IgD-negative memory B cell (primary cell): ENCODE data around the gene SLC12A4. TPM values are rescaled to one million over a fixed set of nuclear protein-coding genes. Genes with fewer than 3 reads are reported as not detected.
"Not testable (repeated sequence)": the region's sequence is repeated elsewhere in the genome, so short reads cannot be mapped to it uniquely, and the experiment has no call there.

Experiments used
- H3K27ac Mint-ChIP-seq, 3 donors: one replicate each; pipeline ENCODE4 v1.8.0; 2020 to 2022; ENCODE audit warnings: mild to moderate bottlenecking in 3 of 3, mixed read lengths in 3 of 3, moderate library complexity in 1 of 3
- H3K27me3 Mint-ChIP-seq: one replicate; pipeline ENCODE4 v1.8.0; 2021; ENCODE audit warnings: mixed read lengths
- H3K36me3 Mint-ChIP-seq: one replicate; pipeline ENCODE4 v1.8.0; 2020; ENCODE audit warnings: mild to moderate bottlenecking, mixed read lengths
- H3K4me1 Mint-ChIP-seq, 3 donors: one replicate each; pipeline ENCODE4 v1.8.0; 2020 to 2022; ENCODE audit warnings: mixed read lengths in 3 of 3, mild to moderate bottlenecking in 1 of 3
- H3K4me3 Mint-ChIP-seq, 4 donors: one replicate each; pipeline ENCODE4 v1.8.0; 2020 to 2022; ENCODE audit warnings: mild to moderate bottlenecking in 4 of 4, mixed read lengths in 4 of 4, moderate library complexity in 3 of 4
- H3K9me3 Mint-ChIP-seq, 3 donors: one replicate each; pipeline ENCODE4 v1.8.0; 2020 to 2021; ENCODE audit warnings: mixed read lengths in 3 of 3, mild to moderate bottlenecking in 1 of 3
- polyA plus RNA-seq: library from polyadenylated mRNA; unstranded; fragments of 300-500 nt; fragmentation: Illumina TruSeq; gene quantifications from one replicate; pipeline ENCODE4 v1.2.3, GENCODE V29; 2021

The SLC12A4 gene
- polyA plus RNA-seq, 1 donor from 2014 or later = 3.9 TPM

- H3K4me1 Mint-ChIP-seq = peaks cover 25 to 34% (median 30%) of the 10 kb centered on the region in 3 donors
- H3K36me3 Mint-ChIP-seq = not testable (repeated sequence)
Observed at GRCh38 chr16:67994040-67994408, 25.6 kb upstream of the SLC12A4 start.

GRCh38 chr16:67993207-67994039 lies 25.0 kb upstream of the SLC12A4 start:
- H3K4me1 Mint-ChIP-seq = peaks cover 25 to 30% (median 27%) of the 10 kb centered on the region in 3 donors
- H3K27ac Mint-ChIP-seq = peak overlapping the region; percentile 96 to 98 (median 97)
- peak overlapping the region; percentile 71 to 91 (median 86) for H3K4me3 Mint-ChIP-seq
- no peaks in the 10 kb centered on the region for H3K27me3 Mint-ChIP-seq
- H3K9me3 Mint-ChIP-seq = no peaks in the 10 kb centered on the region
- H3K36me3 Mint-ChIP-seq = no peaks in the 10 kb centered on the region

More at GRCh38 chr16:67994040-67994408, 25.6 kb upstream of the SLC12A4 start:
- not testable (repeated sequence) for H3K9me3 Mint-ChIP-seq, H3K27me3 Mint-ChIP-seq
- Mint-ChIP-seq H3K4me3 (peak overlapping the region; percentile 71 to 91 (median 86)), H3K27ac (peak overlapping the region; percentile 96 to 98 (median 97))

GRCh38 chr16:67992661-67993206 lies 24.3 kb upstream of the SLC12A4 start:
- peak overlapping the region; percentile 96 to 98 (median 97) for H3K27ac Mint-ChIP-seq
- no peaks in the 10 kb centered on the region for H3K36me3 Mint-ChIP-seq
- H3K4me1 Mint-ChIP-seq = peaks cover 25 to 32% (median 28%) of the 10 kb centered on the region in 3 donors
- peak overlapping the region; percentile 70 to 85 (median 72) for H3K4me3 Mint-ChIP-seq
- no peaks in the 10 kb centered on the region for H3K9me3 Mint-ChIP-seq
- H3K27me3 Mint-ChIP-seq = no peaks in the 10 kb centered on the region

- no peaks in the 10 kb centered on the region for H3K36me3 Mint-ChIP-seq
- H3K27ac Mint-ChIP-seq = peak overlapping the region; percentile 3 to 44 (median 37)
- peak overlapping the region in 1 of 4 donors; percentile 25 for H3K4me3 Mint-ChIP-seq
- peaks cover 18 to 32% (median 22%) of the 10 kb centered on the region in 3 donors for H3K4me1 Mint-ChIP-seq
- no peaks in the 10 kb centered on the region for H3K27me3 Mint-ChIP-seq
- no peaks in the 10 kb centered on the region for H3K9me3 Mint-ChIP-seq
Observed at GRCh38 chr16:67990018-67990386, 21.6 kb upstream of the SLC12A4 start.

- H3K27me3 Mint-ChIP-seq = no peaks in the 10 kb centered on the region
- no peaks in the 10 kb centered on the region for H3K36me3 Mint-ChIP-seq
- H3K27ac Mint-ChIP-seq = peak overlapping the region; percentile 37 to 87 (median 44)
- no peaks in the 10 kb centered on the region for H3K9me3 Mint-ChIP-seq
- peaks cover 20 to 36% (median 24%) of the 10 kb centered on the region in 3 donors for H3K4me1 Mint-ChIP-seq
- peak overlapping the region in 1 of 4 donors; percentile 25 for H3K4me3 Mint-ChIP-seq
Observed at GRCh38 chr16:67989322-67990017, 21.0 kb upstream of the SLC12A4 start.

- no peaks in the 10 kb centered on the region for H3K36me3 Mint-ChIP-seq
- H3K27me3 Mint-ChIP-seq = no peaks in the 10 kb centered on the region
- H3K4me1 Mint-ChIP-seq = peaks cover 19 to 32% (median 23%) of the 10 kb centered on the region in 3 donors
- peak overlapping the region in 2 of 3 donors; percentile 26 to 76 for H3K27ac Mint-ChIP-seq
- no peaks in the 10 kb centered on the region for H3K9me3 Mint-ChIP-seq
- peak overlapping the region in 3 of 4 donors; percentile 6 to 81 (median 15) for H3K4me3 Mint-ChIP-seq
Observed at GRCh38 chr16:67988675-67989074, 20.2 kb upstream of the SLC12A4 start.

GRCh38 chr16:67987460-67988160 lies 19.2 kb upstream of the SLC12A4 start:
- H3K27me3 Mint-ChIP-seq = no peaks in the 10 kb centered on the region
- H3K9me3 Mint-ChIP-seq = no peaks in the 10 kb centered on the region
- peaks cover 23 to 34% (median 26%) of the 10 kb centered on the region in 3 donors for H3K4me1 Mint-ChIP-seq
- H3K27ac Mint-ChIP-seq = peak overlapping the region; percentile 34 to 74 (median 60)
- H3K36me3 Mint-ChIP-seq = no peaks in the 10 kb centered on the region
- no peak overlapping the region for H3K4me3 Mint-ChIP-seq

GRCh38 chr16:67986949-67987348 lies 18.5 kb upstream of the SLC12A4 start:
- H3K9me3 Mint-ChIP-seq = no peaks in the 10 kb centered on the region
- peaks cover 21 to 34% (median 23%) of the 10 kb centered on the region in 3 donors for H3K4me1 Mint-ChIP-seq
- H3K36me3 Mint-ChIP-seq = no peaks in the 10 kb centered on the region
- H3K27ac Mint-ChIP-seq = peak overlapping the region in 1 of 3 donors; percentile 34
- no peaks in the 10 kb centered on the region for H3K27me3 Mint-ChIP-seq
- H3K4me3 Mint-ChIP-seq = no peak overlapping the region

GRCh38 chr16:67982011-67982696 lies 13.7 kb upstream of the SLC12A4 start:
- no peaks in the 10 kb centered on the region for H3K9me3 Mint-ChIP-seq
- H3K27ac Mint-ChIP-seq = peak overlapping the region in 1 of 3 donors; percentile 32
- no peaks in the 10 kb centered on the region for H3K36me3 Mint-ChIP-seq
- no peaks in the 10 kb centered on the region for H3K27me3 Mint-ChIP-seq
- H3K4me3 Mint-ChIP-seq = no peak overlapping the region
- H3K4me1 Mint-ChIP-seq = peaks cover 11 to 20% (median 13%) of the 10 kb centered on the region in 3 donors

- no peaks in the 10 kb centered on the region for H3K36me3 Mint-ChIP-seq
- no peaks in the 10 kb centered on the region for H3K9me3 Mint-ChIP-seq
- H3K4me3 Mint-ChIP-seq = peak within 1 kb of the TSS in 1 of 4 donors; percentile 76
- H3K4me1 Mint-ChIP-seq = peaks cover 15 to 24% (median 19%) of the 10 kb centered on the region in 3 donors
- no peak within 1 kb of the TSS for H3K27ac Mint-ChIP-seq
- no peaks in the 10 kb centered on the region for H3K27me3 Mint-ChIP-seq
Observed at GRCh38 chr16:67979955-67980678, 11.7 kb upstream of the SLC12A4 start, which contains the start of gene DPEP3. DPEP3 (minus strand) TSS chr16:67980499; CDS start chr16:67980380, 119 bp downstream.

GRCh38 chr16:67977469-67978227 lies 9.2 kb upstream of the SLC12A4 start:
- no peak overlapping the region for H3K27ac Mint-ChIP-seq
- H3K27me3 Mint-ChIP-seq = no peaks in the 10 kb centered on the region
- H3K9me3 Mint-ChIP-seq = no peaks in the 10 kb centered on the region
- peaks cover 7 to 12% (median 7%) of the 10 kb centered on the region in 3 donors for H3K4me1 Mint-ChIP-seq
- H3K4me3 Mint-ChIP-seq = no peak overlapping the region
- H3K36me3 Mint-ChIP-seq = no peaks in the 10 kb centered on the region

GRCh38 chr16:67977005-67977404 lies 8.6 kb upstream of the SLC12A4 start:
- Mint-ChIP-seq H3K4me3 (no peak overlapping the region), H3K9me3 (no peaks in the 10 kb centered on the region), H3K4me1 (peaks cover 7 to 12% (median 7%) of the 10 kb centered on the region in 3 donors), H3K36me3 (no peaks in the 10 kb centered on the region), H3K27me3 (no peaks in the 10 kb centered on the region), H3K27ac (no peak overlapping the region)

- Mint-ChIP-seq H3K9me3 (no peaks in the 10 kb centered on the region), H3K4me1 (peaks cover 7 to 12% (median 7%) of the 10 kb centered on the region in 3 donors), H3K27me3 (no peaks in the 10 kb centered on the region), H3K4me3 (peak overlapping the region in 1 of 4 donors; percentile 14), H3K27ac (peak overlapping the region in 1 of 3 donors; percentile 39), H3K36me3 (no peaks in the 10 kb centered on the region)
Observed at GRCh38 chr16:67976205-67976604, 7.8 kb upstream of the SLC12A4 start.
